MV-4-11 (cell line): ENCODE results near the gene TSSC4.

ENCODE experiments used
- DNase-seq: peaks from one replicate; lab custom pipeline; 2025; lab: John Stamatoyannopoulos, UW

The TSSC4 gene

DNA sequence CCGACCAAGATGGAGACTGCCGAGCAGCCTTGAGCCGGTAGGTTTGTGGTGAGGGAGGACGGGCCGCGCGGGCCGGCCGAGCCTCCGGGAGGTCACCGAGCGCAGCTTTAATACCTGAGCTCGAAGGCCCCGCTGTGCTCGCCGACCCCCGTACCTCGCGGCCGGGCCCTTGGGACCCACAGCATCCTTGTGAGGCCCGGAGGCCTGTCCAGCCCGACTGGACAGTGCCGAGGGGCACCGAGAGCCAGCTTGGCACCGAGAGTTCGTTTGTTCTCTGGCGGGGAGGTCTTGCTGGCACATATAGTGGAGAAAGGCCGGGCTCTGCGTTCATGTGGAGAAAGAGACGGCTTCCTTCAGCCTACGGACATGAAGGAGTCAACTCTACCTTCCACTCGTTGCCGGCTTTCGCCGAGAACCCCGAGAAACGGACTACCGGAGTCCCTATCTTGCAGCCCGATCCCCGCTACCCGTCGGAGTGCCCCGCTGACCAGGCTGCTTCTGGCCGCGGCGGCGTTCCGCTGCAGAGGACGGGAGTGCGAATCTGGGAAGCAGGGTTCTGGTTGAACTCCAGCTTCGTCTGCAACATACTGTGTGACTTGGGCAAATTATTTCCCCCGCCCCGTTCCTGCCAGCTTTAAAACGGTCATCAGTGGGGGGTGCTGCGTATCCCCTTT is 349 bp downstream of the TSSC4 start:
- DNase-seq = no peak

DNA sequence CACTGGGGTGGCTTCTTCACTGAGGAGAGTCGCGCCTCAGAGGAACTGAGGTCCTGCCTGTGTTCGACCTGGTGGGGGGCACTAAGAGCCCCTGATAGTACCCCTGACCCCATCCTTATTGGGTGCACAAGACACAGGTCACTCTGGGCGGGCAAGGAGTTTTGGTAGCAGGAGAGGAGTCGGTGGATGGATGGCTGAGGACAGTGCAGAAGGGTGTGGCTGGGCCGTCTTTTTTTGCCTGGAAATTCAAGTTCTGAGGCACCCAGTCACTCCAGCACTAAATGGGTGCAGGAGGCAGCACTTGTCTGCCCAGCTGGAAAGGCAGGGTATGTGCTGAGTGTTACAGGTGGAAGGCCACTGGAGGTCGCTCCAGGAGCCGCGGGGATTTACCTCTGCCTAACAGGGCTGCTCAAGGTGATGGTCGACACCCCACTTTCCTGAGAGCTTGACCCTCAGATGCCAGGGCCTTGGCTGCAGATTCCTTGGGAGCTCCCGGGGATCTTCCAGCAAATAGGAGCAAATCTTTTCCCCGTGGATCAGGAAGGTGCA is 960 bp downstream of the TSSC4 start:
- no peak for DNase-seq

- DNase-seq = no peak
These were observed 1.6 kb downstream of the TSSC4 start for GRCh38 chr11:2402106-2402505.

- no peak for DNase-seq
These were observed 2.5 kb downstream of the TSSC4 start for GRCh38 chr11:2402890-2403645.

GRCh38 chr11:2404735-2405196 is 4.2 kb downstream of the TSSC4 start:
- DNase-seq = no peak

DNA sequence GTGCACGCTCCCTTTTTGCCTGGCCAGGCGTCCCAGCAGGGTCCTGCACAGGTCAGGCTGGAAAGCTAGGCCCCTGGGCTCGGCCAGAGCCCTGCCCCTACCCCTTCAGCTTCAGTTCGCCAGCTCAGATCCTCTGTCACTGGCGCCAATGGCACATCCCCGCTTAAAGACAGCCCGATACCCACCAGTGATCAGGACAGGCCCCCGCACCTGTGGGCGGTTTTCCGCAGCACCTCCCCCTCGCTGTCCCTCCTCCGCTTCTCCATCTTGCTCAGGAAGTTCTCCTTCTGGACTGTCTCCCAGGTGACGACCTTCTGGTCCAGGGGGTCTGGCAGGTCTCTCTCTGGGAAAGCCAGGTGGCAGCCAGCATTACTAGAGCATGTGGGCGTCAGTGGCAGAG is 5.9 kb downstream of the TSSC4 start:
- DNase-seq = no peak

- no peak for DNase-seq
These were observed 6.4 kb downstream of the TSSC4 start for GRCh38 chr11:2406878-2407410.

GRCh38 chr11:2408671-2409070 is 8.1 kb downstream of the TSSC4 start:
- no peak for DNase-seq

DNA sequence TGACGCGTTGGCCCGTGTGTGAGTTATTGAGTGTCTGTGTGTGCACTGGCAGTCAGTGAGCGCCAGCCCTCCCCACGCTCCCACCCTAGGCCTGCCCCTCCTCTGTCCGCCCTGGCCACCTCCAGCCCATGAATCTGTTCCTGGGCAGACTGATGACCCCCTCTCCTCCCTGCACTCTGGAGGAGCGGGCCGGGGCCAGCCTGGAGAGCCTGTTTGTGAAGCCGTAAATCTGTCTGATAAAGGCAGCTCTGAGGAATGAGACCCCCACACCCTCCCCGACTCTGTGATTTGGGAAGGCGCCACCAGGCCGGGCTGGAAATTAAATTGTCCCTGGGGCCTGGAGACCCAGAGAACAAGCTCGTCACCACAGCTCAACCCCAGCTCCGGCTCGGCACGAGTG is 8.6 kb downstream of the TSSC4 start:
- DNase-seq = no peak

DNA sequence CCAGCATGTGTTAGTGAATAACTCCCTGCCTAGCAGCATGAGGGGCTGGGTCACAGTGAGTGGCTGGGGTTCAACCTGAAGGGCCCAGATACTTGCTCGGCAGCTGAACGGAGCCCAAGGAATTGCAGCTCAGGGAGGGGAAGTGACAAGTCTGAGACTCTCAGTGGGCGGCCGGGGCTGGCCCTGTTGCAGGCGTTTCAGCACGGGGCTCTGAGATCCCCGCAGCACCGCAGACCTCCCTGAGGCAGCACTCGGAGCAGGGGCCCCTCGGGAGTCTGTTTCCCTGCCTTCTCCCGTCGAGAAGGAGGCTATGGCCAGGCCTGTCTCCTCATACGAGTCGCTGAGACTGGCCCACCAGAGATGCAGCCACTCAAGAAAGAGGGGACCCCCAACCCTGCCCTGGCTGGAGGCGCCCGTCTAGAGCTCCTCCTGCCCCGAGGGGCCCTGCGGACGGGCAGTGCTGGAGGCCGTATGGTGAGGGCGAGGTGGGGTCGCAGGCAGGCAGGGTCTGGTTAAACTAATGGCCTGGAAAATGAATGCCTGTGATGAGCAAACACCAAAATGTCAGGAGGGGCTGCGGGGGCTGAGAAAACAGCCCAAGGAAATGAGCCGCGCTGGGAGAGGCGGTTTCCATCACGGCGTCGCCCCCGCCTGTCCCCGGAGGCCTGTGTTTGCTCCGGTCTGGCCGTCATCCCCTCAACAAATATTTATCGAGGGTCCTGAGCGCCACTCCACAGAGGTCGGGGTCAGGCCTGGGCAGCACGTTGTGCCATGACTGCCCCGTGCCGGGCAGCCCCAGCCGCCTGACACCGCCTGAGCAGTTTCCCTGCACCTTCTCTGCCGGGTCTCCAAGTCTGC is 9.3 kb downstream of the TSSC4 start:
- DNase-seq = no peak

GRCh38 chr11:2410616-2411015 is 10.1 kb downstream of the TSSC4 start:
- no peak for DNase-seq

- DNase-seq = no peak
These were observed 11.1 kb downstream of the TSSC4 start for GRCh38 chr11:2411446-2412305.

- no peak for DNase-seq
These were observed 11.8 kb downstream of the TSSC4 start for GRCh38 chr11:2412323-2412722.

DNA sequence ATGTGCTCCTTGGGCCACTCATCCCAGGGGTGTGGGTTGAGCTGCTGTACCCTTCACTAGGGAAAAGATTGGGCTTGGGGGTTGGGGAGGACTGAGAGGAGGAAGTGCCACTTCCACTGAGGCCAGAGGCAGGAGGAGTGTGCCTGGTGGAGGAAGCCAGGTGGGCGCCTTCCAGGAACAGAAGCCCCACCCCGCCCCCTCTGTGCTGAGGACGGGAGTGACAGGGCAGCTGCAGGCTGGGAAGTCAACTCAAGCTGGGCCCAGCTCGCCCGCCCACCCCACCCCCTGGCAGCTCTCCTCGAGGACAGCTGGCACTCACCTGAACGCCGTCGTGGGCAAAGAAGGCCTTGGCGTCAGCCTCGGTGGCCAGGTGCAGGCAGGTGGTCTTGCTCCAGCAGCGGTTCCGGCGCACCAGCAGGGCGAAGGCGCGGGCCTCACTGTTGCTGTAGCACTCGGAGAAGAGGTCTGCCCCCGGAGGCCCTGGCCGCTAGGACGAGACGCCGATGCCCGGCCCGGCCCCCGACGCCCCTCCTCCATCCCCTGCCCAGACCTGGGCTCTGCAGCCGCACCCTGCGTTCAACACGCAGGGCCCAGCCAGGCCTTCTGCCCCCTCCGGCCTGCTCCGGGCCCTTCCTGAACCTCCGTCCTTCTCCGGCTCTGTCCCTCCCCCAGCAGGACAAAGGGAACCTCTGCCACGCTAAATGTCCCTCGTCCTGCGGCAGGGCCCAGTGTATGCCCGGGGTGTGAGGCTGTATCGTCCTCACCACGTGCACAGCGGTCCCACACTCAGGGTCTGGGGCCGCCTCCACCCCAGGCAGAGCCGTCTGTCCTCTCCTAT is 13.4 kb downstream of the TSSC4 start:
- DNase-seq = no peak

DNA sequence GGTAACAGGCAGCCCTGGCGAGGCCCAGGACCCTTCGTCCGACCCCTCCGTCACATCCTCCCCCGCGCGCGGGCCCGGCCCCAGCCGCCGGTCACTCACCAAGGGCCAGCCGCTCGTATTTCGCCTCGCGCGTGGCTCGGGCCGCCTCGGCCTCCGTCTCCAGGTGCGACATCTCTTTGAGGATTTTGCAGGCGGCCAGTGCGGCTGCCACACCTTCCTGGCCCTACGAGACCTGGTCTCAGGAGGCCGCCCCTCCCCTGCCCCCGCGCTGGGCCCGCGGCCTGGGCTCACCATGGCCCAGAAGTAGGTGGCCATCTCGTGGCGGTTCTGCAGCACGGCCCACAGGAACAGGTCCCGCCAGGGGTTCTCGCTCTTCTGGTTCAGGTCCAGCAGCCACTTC is 14.1 kb downstream of the TSSC4 start:
- no peak for DNase-seq

DNA sequence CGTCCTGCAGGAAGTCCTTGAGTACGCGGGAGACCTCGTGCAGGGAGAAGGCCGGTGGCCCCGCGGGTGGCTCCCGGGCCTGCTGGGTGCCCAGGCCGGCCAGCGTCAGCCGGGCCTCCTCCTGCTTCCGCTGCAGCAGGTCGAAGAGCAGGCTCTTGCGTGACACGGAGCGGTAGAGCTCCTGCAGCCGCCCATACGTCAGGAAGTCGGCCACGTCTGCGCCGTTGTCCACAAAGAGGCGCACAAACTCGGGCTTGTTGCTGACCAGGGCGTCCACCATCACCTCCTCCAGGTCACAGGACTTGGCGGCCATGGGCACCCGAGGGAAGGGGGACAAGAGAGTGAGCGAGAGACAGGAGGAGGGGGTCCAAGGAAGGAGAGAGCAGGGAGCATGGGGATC is 14.6 kb downstream of the TSSC4 start:
- DNase-seq = no peak

DNA sequence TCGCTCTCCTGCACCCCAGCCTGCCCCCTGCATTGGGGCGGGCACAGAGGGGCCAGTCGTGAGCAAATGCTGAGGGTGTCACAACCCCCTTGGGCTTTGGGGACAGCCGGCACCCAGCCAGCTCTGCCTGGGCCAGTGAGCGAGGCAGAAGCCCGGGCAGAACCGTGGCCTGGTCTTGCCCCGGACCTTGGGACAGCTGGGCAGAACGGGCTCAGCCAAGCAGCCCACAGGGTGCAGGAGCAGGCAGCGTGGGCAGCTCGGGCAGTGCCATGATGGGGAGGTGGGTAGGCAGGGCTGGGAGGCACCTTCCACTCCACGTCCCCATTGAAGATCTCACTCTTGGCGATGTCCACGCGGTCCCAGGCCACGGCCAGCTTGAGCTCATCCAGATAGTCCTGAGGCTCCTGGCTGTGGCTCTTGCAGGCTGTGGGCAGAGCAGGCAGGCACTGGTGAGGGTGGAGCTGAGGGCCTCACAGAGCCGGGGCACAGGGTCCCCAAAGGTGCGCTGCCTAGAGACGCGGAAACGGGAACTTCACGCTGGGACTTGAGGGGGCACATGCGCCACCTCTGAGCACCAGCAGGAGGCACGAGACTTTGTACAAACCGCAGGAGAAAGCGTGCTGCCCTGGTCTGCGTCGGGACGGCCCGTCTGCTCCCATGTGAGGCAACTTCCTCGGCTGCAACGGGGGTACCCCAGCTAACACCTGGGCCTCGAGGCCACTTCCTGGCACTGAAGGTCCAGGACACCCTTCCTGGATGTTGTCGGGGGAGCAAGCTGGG is 15.2 kb downstream of the TSSC4 start:
- DNase-seq = no peak

GRCh38 chr11:2416765-2417164 is 16.2 kb downstream of the TSSC4 start:
- no peak for DNase-seq
